GM20000 (cell line): ENCODE measurements around the gene USP20.
"Not testable (repeated sequence)": the region's sequence is repeated elsewhere in the genome, so short reads cannot be mapped to it uniquely, and the experiment has no call there.

ENCODE experiments used
- DNase-seq: peaks from one replicate; pipeline ENCODE4 v3.0.0; 2012; ENCODE audit warnings: low spot score
- TF ChIP-seq, protein P1 (sequence below): IDR thresholded peaks from 2 replicates; pipeline ENCODE4 v1.5.1; 2012; ENCODE audit warnings: mild to moderate bottlenecking, control low read depth; ENCODE audit errors: extremely low read depth, missing control alignments

The USP20 gene

DNA sequence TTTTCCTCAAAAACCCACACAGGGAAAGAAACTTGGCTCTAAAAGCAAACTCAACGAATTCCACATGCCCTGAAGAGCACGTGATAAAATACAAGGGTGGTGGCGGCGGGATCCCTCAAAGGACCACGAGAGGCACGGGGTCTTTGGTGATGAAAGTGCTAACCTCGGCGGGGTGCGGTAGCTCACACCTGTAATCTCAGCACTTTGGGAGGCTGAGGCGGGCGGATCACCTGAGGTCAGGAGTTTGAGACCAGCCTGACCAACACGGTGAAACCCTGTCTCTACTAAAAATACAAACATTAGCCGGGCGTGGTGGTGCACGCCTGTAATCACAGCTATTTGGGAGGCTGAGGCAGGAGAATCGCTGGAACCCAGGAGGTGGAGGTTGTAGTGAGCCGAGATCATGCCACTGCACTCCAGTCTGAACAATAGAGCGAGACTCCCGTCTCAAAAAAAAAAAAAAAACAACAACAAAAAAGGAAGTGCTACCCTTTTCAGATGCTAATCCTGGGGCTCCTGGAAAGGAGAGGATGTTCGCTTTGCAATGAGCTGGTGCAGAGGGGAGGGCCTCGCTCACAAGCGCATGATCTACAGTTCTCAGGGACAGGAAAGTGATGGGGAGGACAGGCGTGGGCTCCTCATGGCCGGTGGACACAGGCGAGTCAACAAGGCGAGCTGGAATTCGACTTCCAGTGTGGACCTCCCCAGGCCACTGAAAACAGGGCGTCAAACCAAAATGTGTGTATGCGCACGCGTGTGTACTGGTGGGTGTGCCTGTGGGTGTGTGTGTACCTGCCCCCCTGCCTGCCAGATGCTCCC, 54.1 kb downstream of the USP20 start:
- DNase-seq: no peak
- TF ChIP-seq, protein P1, sequence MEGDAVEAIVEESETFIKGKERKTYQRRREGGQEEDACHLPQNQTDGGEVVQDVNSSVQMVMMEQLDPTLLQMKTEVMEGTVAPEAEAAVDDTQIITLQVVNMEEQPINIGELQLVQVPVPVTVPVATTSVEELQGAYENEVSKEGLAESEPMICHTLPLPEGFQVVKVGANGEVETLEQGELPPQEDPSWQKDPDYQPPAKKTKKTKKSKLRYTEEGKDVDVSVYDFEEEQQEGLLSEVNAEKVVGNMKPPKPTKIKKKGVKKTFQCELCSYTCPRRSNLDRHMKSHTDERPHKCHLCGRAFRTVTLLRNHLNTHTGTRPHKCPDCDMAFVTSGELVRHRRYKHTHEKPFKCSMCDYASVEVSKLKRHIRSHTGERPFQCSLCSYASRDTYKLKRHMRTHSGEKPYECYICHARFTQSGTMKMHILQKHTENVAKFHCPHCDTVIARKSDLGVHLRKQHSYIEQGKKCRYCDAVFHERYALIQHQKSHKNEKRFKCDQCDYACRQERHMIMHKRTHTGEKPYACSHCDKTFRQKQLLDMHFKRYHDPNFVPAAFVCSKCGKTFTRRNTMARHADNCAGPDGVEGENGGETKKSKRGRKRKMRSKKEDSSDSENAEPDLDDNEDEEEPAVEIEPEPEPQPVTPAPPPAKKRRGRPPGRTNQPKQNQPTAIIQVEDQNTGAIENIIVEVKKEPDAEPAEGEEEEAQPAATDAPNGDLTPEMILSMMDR: no peak

DNA sequence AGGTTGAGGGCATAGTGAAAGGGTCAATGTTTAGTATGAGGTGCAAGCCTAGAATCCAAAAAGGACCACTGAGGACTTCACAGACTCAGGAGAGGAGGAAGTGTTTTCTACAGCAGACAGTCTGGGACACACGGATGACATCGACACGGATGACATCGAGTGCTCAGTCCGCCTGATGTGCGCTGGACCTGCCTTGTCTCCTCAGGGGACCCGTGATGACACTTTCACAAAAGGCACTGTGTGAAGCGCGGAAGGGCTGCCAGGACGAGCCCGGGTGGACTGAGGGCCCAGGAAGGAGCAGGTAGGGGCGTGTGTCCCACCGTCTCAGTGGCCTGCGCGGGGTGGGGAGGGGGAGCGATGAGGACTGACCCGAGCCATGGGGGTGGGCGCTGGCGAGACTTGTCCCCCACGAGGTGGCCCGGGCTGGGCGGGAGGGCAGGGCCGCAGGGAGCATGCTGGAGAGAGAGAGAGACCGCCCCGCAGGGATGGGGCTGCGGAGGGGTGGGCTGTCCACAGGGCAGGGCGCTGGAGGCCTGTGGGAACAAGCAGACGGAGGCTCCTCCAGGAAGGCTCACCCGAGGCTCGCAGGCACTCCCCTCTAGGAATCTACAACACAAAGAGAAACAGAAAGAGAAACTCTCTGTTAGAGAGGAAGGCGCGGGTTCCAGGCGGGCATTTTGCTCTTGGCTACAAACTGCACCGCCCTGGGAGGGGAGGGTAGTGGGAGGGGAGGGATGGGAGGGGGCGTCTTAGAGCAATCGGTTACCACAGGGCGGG, 54.9 kb downstream of the USP20 start:
- DNase-seq: peak; percentile 57
- TF ChIP-seq, protein P1: no peak

DNA sequence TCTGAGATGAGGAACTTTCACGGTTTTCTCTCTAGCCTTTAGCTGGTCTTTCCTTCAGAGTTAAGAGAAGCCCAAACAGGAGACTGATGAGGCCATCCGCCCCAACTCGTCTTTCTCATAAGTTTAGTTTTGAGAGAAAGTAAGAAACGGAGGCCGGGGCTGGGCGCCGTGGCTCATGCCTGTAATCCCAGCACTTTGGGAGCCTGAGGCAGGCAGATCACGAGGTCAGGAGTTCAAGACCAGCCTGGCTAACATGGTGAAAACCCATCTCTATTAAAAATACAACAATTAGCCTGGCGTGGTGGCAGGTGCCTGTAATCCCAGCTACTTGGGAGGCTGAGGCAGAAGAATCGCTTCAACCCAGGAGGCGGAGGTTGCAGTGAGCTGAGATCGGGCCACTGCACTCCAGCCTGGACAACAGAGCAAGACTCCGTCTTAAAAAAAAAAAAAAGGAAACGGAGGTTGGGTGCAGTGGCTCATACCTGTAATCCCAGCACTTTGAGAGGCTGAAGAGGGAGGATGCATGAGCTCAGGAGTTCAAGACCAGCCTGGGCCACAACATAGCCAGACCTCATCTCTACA, 55.6 kb downstream of the USP20 start:
- DNase-seq: not testable (repeated sequence)

DNA sequence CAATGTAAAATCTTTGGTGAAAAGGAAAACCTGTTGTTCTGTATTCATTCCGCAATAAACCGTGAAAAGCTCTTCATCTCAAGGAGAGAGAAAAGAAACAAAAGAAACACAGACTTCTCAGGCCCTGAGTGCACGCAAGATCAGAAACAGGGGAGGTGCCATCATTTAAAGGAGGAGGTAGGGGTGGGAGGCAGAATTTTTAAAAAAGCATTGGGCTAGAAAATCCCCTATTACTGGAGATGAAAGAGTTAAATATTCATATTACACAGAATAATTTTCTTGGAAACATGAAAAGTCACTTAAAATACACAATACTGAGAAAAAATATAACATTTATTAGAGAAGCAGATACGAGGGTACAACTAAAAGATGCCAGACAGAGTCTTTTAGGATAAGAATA, 56.3 kb downstream of the USP20 start:
- DNase-seq: no peak
- TF ChIP-seq, protein P1: no peak

DNA sequence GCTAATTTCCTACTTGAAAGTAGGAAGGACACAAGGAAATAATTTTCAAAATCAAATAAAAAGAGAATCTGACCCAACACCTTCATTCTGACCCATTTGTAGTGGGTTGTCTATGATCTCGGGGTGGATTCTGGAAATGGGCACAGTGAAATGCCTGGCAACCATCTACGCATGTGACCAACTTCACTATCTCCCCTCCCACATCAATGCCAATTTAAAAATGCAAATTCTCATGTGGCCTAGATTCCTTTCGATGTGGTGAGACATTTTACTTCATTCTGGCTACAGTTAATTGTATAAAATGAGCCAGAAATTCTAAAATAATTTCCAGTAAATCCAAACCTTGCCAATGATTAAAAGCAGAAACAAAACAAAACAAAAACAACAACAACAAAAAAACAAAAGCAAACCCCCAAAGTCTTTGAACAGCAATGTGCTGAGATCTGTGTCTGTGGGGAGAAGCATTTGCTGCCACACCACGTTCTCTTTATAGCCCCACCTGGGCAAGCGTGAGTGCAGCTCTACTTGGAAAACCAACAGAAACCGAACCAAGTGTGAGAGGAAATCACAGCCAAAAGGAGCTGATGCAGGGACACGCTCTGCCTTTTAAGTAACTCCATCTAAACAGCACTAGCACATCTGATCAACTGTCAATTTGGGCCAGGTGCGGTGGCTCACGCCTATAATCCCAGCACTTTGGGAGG, 59.0 kb downstream of the USP20 start:
- DNase-seq: no peak
- TF ChIP-seq, protein P1: no peak

DNA sequence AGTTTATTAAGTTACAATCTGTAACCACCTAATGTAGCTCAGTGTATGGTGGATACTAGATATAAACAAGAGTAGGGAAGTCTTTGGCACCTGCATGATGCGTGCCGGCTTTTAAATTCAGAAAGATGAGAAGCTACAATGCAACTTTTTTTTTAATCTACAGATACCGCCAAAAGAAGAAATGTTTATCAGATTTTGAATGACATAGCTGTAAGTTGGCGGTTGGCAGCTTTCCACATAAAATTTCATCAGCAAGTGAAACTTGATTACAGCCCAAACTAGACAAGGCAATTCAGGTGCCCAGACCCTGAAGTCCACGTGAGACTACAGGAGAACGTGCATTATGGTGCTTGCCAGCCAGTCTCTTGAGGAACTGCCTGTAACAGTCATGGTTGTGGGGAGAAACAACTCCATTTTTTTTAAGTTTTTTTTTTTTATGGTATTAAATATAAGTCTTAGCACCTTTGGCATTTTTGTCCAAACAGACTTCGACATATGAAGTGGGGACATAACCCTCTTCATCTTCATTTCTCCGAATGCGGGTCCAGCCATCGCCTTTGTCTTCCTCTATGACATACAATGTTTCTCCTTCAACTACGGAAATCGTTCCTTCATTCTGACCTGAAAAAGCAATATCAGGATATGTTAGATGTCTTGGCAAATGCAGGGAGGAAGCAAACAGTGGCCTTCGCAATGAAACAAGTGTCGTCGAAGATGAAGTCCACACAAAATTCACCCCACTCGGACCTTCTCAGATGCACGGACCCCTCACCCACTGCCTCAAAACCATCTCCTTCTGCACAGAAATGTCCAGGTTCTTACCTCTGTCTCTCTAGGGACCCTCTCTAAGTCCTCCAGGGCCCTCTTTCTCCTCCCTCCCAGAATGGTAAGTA, 60.4 kb downstream of the USP20 start:
- TF ChIP-seq, protein P1: no peak
- DNase-seq: no peak

DNA sequence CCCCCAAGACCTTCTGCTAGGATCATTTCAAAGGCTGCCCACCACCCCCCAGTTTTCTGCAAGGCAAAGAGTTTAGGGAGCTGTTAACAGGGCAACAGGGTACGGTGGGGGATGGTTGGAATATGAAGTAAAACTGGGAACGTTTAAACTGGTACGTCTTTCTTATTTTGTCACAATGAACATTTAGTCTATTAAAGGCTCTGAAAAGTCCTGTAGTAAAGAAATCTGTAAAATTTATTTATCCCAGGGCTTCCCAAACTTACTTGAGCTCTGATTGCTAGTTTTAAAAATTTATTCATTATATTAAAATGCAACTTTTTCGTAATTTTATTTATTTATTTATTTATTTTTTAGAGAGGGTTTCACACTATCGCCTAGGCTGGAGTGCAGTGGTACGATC, 62.0 kb downstream of the USP20 start:
- no peak for DNase-seq
- TF ChIP-seq, protein P1: no peak
